HG03378 (cell line): ENCODE data around the gene UBAC2.

ENCODE experiments used
- ATAC-seq: cut with Tn5 transposase; IDR thresholded peaks from one replicate; pipeline ENCODE4 v1.9.1; 2021; ENCODE audit warnings: mild to moderate bottlenecking, moderate library complexity; ENCODE audit not compliant: unreplicated experiment

The UBAC2 gene

DNA sequence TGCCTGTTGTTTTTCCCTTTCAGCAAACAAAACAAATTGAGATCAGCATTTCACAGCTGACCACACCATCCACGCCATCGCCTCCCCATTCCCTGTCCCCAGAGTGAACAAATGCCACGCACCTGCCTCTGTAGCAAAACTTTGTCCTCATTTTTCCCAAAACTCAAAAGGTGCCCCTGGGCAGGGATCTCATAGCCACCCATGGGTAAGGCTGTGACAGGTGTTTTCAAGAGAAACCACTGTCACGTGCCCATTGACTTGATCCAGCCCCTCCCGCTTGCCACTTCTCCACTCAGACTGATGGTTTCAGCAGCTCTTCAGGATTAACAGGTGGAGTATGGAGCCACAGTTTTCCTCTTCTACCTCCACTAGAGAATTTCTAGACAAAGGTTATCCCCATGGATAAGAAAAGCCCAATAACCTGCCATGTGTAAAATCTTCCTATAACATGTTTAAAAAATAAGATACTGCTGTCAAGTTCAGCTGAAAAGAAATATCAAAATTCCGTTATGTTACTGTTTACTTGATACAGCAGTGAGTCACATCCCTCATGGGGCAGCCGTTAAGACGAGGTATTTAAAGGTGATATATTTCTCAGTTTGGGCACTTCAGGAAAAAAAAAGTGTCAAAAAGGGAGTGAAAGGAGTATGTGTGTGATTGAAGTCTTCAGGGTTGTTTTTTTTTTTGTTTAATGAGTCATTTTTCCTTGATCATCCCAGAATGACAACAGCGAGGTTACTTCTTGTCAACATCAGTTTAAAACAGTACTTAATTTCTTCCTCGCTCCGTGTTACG lies 170.0 kb downstream of the UBAC2 start:
- no peak for ATAC-seq

DNA sequence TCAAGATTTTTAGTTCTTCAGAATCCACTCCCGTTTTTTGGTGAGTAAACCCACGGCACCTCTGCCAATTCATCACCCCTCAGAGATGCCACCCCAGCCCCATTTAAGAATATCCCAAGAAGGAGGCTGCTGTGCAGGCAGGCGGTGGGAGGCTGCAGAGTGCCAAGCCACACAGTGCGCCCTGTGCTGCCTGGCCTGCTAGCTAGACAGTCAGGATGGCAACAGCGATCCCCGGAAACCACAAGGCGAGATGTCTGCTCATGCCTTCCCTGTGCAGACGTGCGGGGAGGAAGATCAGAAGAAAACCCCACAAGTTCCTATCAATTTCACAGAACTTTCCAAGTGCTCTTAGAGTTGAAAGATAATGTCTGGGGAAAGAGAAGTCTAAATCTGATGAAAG lies 171.3 kb downstream of the UBAC2 start:
- no peak for ATAC-seq

DNA sequence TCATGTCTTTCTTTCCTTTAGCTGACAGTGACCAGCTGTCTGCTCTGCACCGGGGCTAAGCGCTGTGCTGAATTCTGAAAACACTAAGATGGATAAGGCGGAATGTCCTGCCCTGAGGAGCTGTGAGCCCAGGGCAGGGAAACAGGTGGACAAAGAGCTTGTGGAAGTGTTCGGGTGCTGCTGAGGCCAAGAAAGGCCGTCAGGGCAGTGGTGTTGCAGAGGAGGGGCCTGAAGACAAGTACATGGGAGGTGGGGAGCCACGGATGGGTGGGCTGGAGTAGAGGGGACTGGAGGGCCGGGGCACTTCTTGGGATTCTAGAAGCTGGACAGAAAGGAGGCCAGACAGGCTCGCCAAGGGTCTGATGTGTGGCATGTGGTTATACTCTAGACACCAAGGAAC lies 172.8 kb downstream of the UBAC2 start:
- ATAC-seq, result no peak

DNA sequence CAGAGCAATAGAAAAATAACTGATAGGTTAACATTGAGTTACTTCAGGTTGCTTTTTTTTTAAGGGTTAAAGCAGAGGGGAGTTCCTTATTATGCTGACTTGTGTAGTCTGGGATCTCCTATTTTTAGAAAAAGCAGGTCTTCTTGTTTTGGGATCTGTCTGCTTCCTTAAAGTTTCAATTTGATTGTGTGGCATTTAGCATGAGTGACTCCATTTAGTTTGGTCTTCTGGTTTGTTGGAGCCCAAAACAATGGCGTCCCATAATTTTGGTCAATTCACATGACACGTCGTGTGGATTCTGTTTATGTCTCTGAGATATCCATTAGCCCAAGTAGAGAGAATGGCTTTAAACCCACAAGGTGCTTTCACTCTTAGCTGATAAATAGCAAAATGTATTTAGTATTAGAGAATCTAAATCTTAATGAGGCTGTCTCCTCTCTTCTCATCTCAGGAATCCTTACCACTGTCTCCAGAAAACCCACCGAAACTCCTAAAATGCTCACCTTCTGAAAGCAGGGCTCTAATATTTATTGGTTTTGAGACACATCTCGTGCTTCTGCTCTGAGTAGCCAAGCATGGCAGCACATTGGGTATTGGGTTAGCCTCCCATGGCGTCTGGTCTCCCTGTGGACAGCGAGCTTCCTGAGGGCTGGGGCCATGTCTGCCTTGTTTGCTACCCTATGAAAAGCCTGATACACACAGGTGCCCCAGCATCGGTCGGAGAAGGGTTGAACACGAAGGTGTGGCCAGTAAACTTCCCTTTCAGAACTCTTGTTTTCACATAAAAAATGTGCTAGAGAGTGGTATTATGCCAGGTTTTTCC lies 173.7 kb downstream of the UBAC2 start:
- ATAC-seq, result peak; percentile 36

DNA sequence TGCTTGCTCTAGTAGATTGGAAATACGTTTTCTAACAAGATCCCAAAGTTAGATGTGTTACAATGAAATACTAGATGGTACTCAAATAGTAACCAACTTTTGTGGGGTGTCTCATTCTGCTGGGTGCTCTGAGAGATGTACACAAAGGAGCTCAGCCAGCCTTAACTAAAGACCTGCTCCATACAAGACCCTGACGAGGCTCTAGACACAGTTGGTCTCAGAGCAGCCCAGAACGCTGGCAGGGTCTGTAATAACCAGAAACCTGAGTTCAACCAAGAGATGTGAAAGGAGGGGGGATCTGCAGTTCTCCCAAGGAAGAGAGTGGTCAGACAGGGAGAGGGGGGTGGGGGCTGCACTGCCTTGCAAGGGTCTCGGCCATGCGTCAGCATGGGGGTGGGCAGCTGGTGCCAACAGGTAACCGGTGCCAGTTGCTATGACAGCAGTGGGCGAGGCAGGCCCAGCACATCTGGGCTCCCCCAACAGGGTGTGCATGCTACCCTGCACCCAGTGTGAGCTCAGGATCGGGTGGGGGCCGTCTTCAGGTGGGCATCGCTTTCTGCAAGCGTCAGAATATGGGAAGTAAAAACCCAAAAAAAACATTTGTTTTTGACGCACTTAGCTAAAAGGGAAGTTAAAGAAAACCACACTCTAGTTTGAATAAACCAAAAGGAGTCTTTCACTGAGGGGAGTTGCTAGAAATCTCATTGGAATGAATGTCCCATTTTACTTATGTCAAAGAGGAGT lies 174.5 kb downstream of the UBAC2 start:
- ATAC-seq, result peak; percentile 43

DNA sequence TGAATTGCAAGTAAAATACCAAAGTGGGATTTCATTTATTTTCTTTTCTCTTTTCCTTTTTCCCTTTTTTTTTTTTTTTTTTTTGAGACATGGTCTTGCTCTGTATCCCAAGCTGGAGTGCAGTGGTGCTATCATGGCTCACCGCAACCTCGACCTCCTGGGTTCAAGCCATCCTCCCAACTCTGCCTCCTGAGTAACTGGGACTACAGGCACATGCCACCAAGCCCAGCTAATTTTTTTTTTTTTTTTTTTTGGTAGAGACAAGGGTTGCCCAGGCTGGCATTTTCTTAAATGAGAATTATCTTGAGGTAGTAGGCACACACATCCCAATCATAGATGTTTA lies 175.1 kb downstream of the UBAC2 start:
- no peak for ATAC-seq

DNA sequence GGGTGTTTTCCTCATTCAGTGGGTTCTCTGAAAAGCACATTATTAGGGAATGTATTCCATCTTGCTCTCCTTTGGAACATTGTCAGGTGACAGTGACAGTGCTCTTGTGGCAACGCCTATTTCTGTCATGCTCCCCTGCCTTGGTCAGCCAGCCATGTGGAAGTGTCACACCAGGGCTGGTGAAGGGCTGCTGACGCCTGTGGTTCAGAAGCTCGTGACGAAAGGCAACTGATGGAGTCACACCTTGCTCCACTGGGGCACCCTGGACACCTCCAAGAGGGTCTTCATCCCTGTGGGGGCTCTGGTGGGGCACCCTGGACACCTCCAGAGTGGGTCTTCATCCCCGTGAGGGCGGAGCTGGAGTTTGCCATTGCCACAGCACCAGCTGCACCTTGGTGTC lies 175.5 kb downstream of the UBAC2 start:
- peak; percentile 48 for ATAC-seq

DNA sequence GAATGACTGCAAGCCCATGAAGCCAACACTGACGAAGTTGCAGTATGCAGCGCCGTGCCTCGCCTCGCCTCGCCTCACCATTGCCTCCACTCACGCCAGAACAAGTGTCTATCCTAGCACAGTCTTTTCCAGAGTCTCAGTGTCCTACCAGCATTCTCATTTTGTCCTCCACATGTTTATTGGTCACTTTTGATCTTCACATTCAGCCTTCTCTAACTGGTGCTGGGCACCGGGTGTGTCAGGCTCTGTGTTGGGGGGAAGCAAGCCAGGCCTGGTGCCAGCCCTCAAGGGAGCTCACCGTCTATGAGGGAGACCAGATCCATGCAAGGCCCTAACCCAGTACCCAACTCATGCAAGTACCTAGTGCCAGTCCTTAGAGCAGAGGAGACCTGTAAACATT lies 176.3 kb downstream of the UBAC2 start:
- no peak for ATAC-seq

DNA sequence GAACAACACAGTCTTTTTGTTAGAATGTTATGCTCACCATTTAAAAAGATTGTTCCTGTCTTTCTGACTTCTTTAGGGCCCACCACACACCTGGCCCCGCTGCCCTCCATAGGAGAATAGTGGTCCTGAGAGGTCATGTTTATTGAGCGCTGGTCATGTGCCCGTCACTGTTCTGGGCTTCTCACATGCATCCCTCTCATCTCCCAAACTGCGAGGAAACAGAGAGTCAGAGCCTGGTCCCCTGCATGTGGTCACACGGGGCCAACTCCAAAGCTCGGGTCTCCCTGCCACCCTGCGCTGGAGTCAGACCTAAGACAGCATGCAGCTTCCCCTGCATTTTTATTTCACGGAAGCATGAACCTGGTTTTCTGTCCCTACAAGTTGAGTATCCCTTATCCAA lies 177.0 kb downstream of the UBAC2 start:
- ATAC-seq, result no peak

DNA sequence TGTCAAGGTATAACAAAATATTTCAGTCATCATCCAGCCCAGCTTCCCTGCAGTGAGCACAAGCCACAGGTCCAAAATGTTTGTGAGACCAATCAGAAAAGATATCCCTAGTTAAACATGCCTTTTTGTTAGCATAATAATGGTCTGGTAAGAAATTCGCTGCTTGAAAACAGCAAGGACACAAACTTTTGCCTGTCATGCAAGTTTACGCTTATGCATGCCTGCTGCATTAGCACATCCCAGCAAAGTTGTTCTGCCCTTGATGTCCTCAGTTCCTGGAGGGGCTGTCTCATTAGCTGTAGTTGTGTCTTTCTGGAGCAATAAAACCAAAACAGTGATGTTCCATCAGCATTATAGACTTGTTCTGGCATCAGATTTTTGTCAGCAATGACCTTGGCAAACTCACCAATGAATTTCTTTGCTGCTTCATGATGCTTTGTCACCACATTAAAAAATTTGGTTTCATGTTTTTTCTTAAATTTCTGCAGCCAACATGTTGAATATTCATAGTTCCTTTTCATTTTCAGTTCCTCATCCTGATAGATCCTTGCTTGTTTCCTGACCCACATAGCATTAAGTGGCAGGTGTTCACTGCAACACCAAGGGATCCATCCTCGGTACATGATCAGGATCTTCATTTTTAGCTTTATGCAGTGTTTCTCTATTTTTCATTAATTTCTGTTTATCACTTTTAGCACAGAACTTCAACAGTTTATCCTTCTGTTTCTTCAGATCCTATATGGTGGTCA lies 178.5 kb downstream of the UBAC2 start:
- no peak for ATAC-seq

DNA sequence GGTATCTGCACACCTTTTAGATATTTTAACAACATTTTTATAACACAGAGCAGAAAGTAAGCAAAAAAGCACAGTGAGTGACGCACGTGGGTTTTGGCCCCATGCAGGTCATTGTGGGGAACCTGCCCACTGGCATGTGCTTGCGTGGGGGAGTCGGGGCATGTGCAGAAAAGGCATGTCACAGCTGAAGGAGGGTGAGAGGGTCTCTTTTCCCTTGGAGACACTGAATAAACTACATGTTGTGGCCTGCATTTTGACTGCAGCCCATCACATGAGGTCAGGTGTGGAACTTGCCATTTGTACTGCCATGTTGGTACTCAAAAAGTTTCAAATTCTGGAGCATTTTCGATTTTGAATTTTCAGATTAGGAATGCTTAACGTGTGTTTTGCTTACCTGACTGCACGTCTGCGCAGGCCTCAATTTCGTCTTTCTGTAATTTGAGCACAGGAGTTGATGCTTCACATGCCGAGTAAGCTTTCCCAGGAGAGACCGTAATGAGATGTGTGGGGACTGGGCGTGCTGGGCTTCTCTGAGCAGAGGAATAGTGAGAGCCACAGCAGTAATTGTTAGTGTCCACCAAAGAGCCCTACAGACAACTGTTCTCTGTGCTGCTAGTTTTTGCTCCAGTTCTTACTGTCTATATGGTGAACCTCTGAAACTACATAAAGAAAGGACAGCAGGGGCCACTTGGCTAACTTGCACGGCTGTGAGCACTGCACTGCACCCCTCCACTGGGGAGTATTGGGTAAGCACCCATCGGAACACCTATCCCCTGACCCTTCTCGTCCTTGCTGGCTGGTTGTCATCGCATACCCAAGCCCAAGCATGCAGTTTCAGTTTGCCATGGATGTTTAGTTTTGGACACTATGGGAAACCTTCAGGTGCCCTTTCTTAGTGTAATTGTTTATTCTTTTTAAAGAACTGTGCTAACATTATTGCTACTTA lies 179.5 kb downstream of the UBAC2 start:
- no peak for ATAC-seq

DNA sequence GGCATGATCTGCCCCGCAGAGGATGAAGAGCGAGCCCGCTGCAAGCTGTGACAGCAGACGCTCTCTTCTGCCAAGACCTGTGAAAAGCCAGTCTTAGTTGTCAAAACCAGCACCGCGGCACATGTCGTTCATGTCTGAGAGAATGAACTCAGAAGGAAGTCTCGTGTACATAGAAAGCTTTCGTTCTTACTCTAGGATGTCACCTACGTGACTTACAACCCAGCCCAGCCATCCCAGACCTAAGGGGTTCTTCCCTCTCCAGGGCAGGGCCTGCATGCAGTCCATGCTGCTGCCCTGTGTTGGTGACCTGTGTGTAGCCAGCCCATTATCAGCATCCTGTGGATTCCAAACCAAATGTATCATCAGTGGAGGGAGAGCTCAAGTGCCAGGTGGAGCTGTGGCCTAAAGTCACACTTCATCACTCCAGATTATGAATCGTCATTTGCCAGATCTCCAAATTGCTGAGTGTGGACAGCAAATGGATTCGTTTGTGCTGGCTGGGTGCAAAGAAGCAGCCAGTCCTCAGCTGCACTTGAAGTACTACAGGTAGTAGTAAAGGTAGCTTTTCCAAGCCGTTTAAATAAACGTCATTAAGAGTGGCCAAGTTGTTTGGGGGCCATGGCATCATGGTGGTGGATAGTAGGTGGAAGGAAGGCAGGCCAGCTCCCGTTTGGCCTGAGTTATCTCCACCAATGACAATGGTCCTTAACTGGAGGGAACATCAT lies 180.4 kb downstream of the UBAC2 start:
- ATAC-seq, result peak; percentile 77

DNA sequence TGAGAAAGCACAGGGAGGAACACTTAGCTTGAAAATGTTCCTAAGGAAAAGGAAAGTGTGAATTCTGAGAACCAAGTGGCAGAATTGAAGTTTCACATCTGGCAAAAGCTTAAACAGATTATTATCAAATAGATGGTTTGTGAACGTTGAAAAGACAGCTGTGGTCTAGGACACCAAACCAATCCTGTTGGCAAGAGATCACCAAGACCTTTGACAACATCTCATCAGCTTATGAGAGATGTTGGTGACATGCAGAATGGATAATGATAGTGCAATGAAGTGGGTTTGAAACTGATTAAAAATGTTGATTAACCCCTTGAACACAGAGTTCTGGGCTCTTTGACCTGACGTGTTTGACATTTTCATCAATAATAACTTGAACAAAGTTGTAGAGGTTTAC lies 181.1 kb downstream of the UBAC2 start:
- no peak for ATAC-seq

DNA sequence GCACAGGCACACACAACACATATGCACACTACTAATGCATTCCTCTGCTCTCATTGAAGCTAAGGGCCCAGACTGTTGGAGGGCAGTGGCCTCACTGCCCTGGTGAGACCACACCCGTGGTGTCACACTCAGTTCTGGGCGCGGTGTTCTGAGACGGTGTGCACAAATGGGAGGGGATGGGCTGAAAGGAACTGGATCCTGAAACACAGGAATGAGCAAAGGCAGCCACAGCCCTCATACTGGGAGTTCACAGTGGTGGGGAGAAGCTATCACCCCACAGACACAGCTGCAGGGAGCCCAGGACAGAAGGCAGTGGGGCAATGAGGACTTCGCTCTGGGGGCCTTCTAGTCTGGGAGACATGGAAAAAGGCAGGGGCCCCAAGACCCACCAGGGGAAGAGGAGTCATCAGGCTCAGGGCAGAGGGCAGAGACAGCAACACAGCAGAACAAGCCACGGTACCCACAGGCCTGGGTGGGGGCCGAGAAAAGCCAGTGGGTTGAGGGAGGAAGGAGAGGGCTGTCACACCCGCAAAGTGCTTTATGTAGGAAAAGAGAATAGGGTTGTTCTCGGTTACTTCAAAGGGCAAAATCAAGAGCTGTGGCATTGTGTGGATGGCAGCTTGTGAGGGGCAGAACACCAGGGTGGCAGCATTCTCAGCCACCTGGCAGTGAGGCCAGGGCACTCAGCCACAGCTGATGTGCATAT lies 181.9 kb downstream of the UBAC2 start:
- no peak for ATAC-seq

DNA sequence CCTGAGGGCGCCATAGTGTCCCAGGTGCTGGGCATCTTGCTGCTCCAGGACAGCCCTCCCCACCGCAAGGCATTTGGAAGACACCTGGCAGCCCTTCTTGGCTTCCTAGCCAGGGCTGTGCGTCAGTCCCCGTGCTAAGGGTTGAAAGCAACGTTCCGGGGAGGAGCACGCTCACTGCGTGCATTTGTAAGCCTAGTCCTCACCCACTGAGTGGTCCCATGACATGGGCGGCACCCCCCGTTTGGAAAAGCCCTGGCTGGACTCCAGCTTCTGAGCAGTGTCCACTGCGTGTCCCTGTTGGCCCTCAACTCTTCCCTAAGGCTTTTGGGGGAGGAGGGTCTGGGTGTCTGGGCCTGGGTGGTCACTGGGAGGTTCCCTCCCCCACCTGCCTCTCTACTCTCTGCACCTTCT lies 182.9 kb downstream of the UBAC2 start:
- no peak for ATAC-seq

DNA sequence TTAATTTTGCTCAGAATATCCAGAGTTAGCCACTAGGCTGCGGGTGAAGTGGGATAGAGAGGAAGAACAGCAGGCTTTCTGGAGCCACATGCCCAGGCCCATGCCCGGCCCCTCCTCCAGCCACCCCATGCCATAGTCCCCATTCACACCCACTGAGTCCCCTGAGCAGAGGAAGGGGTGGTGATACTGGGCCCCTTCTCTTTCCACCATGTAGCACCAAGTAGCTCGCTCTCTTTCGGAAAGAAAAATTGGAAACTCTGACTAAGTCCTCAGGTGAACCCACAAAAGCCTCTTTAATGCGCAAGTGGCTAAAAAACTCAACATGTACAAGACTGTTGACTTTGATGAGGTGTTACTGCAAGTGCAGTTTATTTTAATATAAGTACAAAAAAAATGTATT lies 183.3 kb downstream of the UBAC2 start:
- no peak for ATAC-seq

DNA sequence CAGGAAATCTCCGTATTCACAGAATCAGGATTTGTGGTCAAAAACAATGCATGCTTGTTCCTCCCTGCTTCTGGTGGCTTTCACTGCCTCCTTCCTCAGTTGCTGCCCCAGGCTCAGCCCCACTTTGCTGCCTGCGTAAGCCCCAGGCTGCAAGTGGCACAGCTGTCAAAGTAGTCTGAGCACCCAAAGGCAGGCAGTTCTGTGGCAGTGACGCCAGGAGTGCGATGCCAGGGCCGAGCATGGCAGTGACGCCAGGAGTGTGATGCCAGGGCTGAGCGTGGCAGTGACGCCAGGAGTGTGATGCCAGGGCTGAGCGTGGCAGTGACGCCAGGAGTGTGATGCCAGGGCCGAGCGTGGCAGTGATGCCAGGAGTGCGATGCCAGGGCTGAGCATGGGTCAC lies 183.8 kb downstream of the UBAC2 start:
- ATAC-seq, result no peak

DNA sequence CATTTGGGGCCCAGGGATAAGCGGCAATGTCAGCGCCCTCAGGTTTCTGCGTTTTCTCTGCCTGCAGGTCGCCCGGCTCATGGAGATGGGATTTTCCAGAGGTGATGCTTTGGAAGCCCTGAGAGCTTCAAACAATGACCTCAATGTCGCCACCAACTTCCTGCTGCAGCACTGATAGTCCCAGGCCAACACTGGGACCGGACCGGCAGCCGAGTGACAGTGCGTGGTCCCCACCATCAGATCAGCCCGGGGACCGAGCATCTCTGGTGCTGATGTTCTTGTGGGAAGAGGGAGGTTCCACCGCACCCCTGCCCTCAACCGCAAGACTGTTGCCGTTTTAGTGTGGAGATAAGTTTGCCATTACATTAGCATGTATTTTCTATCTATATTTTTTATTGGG lies 184.5 kb downstream of the UBAC2 start:
- ATAC-seq, result no peak

DNA sequence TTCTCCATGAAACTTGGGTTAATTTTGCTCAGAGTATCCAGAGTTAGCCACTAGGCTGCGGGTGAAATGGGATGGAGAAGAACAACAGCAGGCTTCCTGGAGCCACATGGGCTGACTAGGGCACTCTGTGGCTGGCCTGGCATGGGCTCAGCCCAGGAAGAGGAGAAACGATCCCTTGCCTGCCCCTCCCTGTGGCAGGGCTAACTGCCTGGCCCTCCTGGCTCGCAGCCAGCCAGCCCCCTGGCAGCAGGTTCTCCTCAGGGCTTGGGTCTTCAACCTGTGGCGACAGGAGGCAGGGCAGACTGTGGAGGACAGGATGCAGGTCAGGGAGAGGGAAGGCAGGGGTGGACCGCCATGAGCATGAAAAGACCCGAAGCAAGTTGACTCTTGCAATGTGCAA lies 185.3 kb downstream of the UBAC2 start:
- ATAC-seq, result no peak
